HepG2 (cell line): Measurements from ENCODE around the gene ALPK1. TPM values are rescaled to one million over a fixed set of nuclear protein-coding genes. Genes with fewer than 3 reads are reported as not detected.
A peak's percentile ranks its signal among the peaks of the same experiment; 100 is the strongest.

ENCODE experiments used
- ATAC-seq: fragments of 200-7000 bp; cut with Tn5 transposase; 3 replicates; pipeline ENCODE4 v1.9.1; 2020; ENCODE audit warnings: mild to moderate bottlenecking, moderate library complexity
- BruUV-seq: library from RNA; stranded (reverse); fragments of 400-500 nt; replicated peaks from 2 replicates; lab custom pipeline; 2021; lab: Mats Ljungman, UMichigan
- CTCF ChIA-PET: fragments of 300-600 bp; formaldehyde crosslinking; extraction: SDS; loops from one replicate; lab custom pipeline; 2021; ENCODE audit warnings: low total read pairs, inconsistent platforms, low intra/inter-chr PET ratio; lab: Yijun Ruan, JAX
- POLR2A ChIA-PET: fragments of 350-600 bp; sonication (Branson Sonifier 250); formaldehyde crosslinking; loops from one replicate; lab custom pipeline; 2020; ENCODE audit warnings: antibody characterized with exemption, inconsistent platforms; lab: Yijun Ruan, JAX
- DNase-seq: peaks from one replicate; pipeline ENCODE4 v3.0.0-alpha.2; 2015; ENCODE audit warnings: low spot score
- FAIRE-seq: peaks from 3 replicates; lab custom pipeline; 2011; peaks lifted over from hg19 to GRCh38; lab: Jason Lieb, UNC
- H2AFZ ChIP-seq: one replicate; pipeline ENCODE4 v1.6.1; 2011; ENCODE audit warnings: low read length, inconsistent platforms
- H3K27ac ChIP-seq: fragments of 300-600 bp; 3 replicates; pipeline ENCODE4 v1.8.0; 2011; ENCODE audit warnings: mixed run types, mild to moderate bottlenecking, mixed read lengths, low read length, inconsistent platforms; ENCODE audit not compliant: insufficient read depth; ENCODE audit errors: extremely low read length
- H3K27me3 ChIP-seq, 2 experiments: fragments of 200-600 bp in 1 of 2; 2 replicates in 1 of 2; 3 replicates in 1 of 2; pipeline versions ENCODE4 v1.6.0 to v1.8.0; 2011; ENCODE audit warnings: low read length in 2 of 2, mild to moderate bottlenecking in 2 of 2, moderate library complexity in 2 of 2, inconsistent platforms in 1 of 2; ENCODE audit not compliant: insufficient read depth in 2 of 2, control insufficient read depth in 1 of 2
- H3K36me3 ChIP-seq, 2 experiments: fragments of 200-600 bp in 1 of 2; replicated peaks in 1 of 2; 2 replicates in 1 of 2; 3 replicates in 1 of 2; pipeline versions ENCODE4 v1.5.1 to v1.8.0; 2011; ENCODE audit warnings: low read length in 2 of 2, inconsistent platforms in 1 of 2; ENCODE audit not compliant: insufficient read depth in 2 of 2, control insufficient read depth in 1 of 2
- H3K4me1 ChIP-seq: 2 replicates; pipeline ENCODE4 v1.5.1; 2012; ENCODE audit warnings: low read length, inconsistent platforms; ENCODE audit not compliant: insufficient read depth
- H3K4me2 ChIP-seq: 2 replicates; pipeline ENCODE4 v1.6.0; 2011; ENCODE audit warnings: low read depth, low read length, inconsistent platforms
- H3K4me3 ChIP-seq, 3 experiments: fragments of 200-600 bp in 1 of 3; sonication (generic), shearing (Covaris generic) in 1 of 3; replicated peaks in 1 of 3; 2 replicates each; pipeline ENCODE4 v1.5.1; 2011 to 2016; ENCODE audit warnings: low read length in 3 of 3, inconsistent platforms in 2 of 3, low read depth in 2 of 3, mild to moderate bottlenecking in 2 of 3, control low read depth in 1 of 3, mixed read lengths in 1 of 3; ENCODE audit not compliant: insufficient read depth in 1 of 3
- H3K79me2 ChIP-seq: one replicate; pipeline ENCODE4 v1.6.1; 2011; ENCODE audit warnings: low read length, inconsistent platforms; ENCODE audit not compliant: insufficient read depth
- H3K9ac ChIP-seq: 2 replicates; pipeline ENCODE4 v1.6.0; 2011; ENCODE audit warnings: mild to moderate bottlenecking, low read depth, low read length, inconsistent platforms; ENCODE audit not compliant: insufficient read depth
- H3K9me3 ChIP-seq: 2 replicates; pipeline ENCODE4 v1.5.1; 2012; ENCODE audit warnings: mild to moderate bottlenecking, low read length
- H4K20me1 ChIP-seq: 2 replicates; pipeline ENCODE4 v1.6.0; 2011; ENCODE audit warnings: inconsistent platforms, mild to moderate bottlenecking, low read length, moderate library complexity; ENCODE audit not compliant: insufficient read depth
- CEBPG ChIP-seq: IDR thresholded peaks from 2 replicates; pipeline ENCODE4 v1.6.1; 2016
- MXD4 ChIP-seq: IDR thresholded peaks from 2 replicates; pipeline ENCODE4 v1.6.1; 2016; ENCODE audit warnings: mild to moderate bottlenecking, missing biosample characterization, missing genetic modification reagents
- NFIB ChIP-seq: sonication (generic); formaldehyde crosslinking; IDR thresholded peaks from 2 replicates; pipeline ENCODE4 v1.9.0; 2021; ENCODE audit warnings: missing genetic modification reagents, mild to moderate bottlenecking, borderline replicate concordance
- SAP130 ChIP-seq: IDR thresholded peaks from 2 replicates; pipeline ENCODE4 v1.6.1; 2016; ENCODE audit warnings: low read depth
- SMAD9 ChIP-seq: sonication (generic); formaldehyde crosslinking; IDR thresholded peaks from 2 replicates; pipeline ENCODE4 v1.5.1; 2020; ENCODE audit warnings: mild to moderate bottlenecking, missing genetic modification reagents
- SMC3 ChIP-seq: IDR thresholded peaks from 2 replicates; pipeline ENCODE4 v1.6.1; 2011; ENCODE audit warnings: low read length, improper control_type of control experiment
- ZBTB21 ChIP-seq: sonication (generic); formaldehyde crosslinking; IDR thresholded peaks from 2 replicates; pipeline ENCODE4 v1.4.0; 2020; ENCODE audit warnings: missing genetic modification reagents
- ZBTB38 ChIP-seq: sonication (generic); formaldehyde crosslinking; IDR thresholded peaks from 2 replicates; pipeline ENCODE4 v1.5.1; 2020; ENCODE audit warnings: mild to moderate bottlenecking, missing genetic modification reagents
- ZMYM4 ChIP-seq: sonication (generic); formaldehyde crosslinking; IDR thresholded peaks from 2 replicates; pipeline ENCODE4 v1.8.1; 2023; ENCODE audit warnings: mild to moderate bottlenecking, missing genetic modification reagents
- ZNF317 ChIP-seq: sonication (generic); formaldehyde crosslinking; IDR thresholded peaks from 2 replicates; pipeline ENCODE4 v1.5.0; 2020; ENCODE audit warnings: mild to moderate bottlenecking, missing genetic modification reagents
- ZNF703 ChIP-seq: sonication (generic); formaldehyde crosslinking; IDR thresholded peaks from 2 replicates; pipeline ENCODE4 v1.5.1; 2020; ENCODE audit warnings: missing genetic modification reagents, mild to moderate bottlenecking, moderate library complexity, borderline replicate concordance
- WGBS: methylation state at CpG from one replicate; pipeline ENCODE4 v1.1.6; 2017; ENCODE audit warnings: low lambda C conversion rate; 5-methylcytosine and 5-hydroxymethylcytosine counted together
- in situ Hi-C: cut with HindIII; loops from 2 replicates; pipeline ENCODE4 v1.10.0; 2017; ENCODE audit warnings: low pct_unique_long_range_greater_than_20kb; ENCODE audit not compliant: extremely low pct_ligation_motif_present
- intact Hi-C: fragments of 100-400 bp; cut with micrococcal nuclease; formaldehyde crosslinking; loops from one replicate; pipeline ENCODE4 v1.10.0; 2022; ENCODE audit not compliant: unreplicated experiment
- polyA plus RNA-seq, 8 experiments: library from polyadenylated mRNA; depleted of rRNA in 3 of 8; stranded (reverse) in 7 of 8; unstranded in 1 of 8; fragments of >200 nt; fragmentation: Illumina TruSeq in 4 of 8; extraction: Trizol in 4 of 8; gene quantifications; 2 replicates each; pipeline versions ENCODE4 v1.2.1 to v1.2.3, GENCODE V29; 2011 to 2016; ENCODE audit warnings: low read depth in 4 of 8, missing spikeins in 1 of 8, mixed read lengths in 1 of 8; ENCODE audit not compliant: insufficient read depth in 1 of 8
- total RNA-seq, 5 experiments: library from RNA; depleted of rRNA; stranded (reverse); fragments of >200 nt; fragmentation: Illumina TruSeq; extraction: Trizol; gene quantifications; 2 replicates each; pipeline ENCODE4 v1.2.3, GENCODE V29; 2016; ENCODE audit warnings: low read depth in 1 of 5
- TF ChIP-seq, protein P1 (sequence below): sonication (generic); formaldehyde crosslinking; conservative IDR thresholded peaks from 2 replicates; pipeline ENCODE4 v1.8.0; 2022; ENCODE audit warnings: mild to moderate bottlenecking, moderate library complexity, missing genetic modification reagents
- TF ChIP-seq, protein P2 (sequence below): sonication (generic); formaldehyde crosslinking; IDR thresholded peaks from 2 replicates; pipeline ENCODE4 v1.5.0; 2020; ENCODE audit warnings: missing genetic modification reagents
- TF ChIP-seq, protein P3 (sequence below): sonication (generic); formaldehyde crosslinking; IDR thresholded peaks from 2 replicates; pipeline ENCODE4 v1.9.0; 2021; ENCODE audit warnings: missing genetic modification reagents, borderline replicate concordance
- TF ChIP-seq, protein P4 (sequence below): sonication (generic); formaldehyde crosslinking; IDR thresholded peaks from 2 replicates; pipeline ENCODE4 v1.4.0; 2020; ENCODE audit warnings: missing genetic modification reagents
- TF ChIP-seq, protein P5 (sequence below): IDR thresholded peaks from 2 replicates; pipeline ENCODE4 v1.6.1; 2016; ENCODE audit warnings: low read depth

Gene ALPK1
- total and polyA plus RNA-seq, 2 of the 13 experiments (the other 11 are each of a cell fraction or from before 2014, with no cell fraction given) = 0.61 to 1.3 TPM

DNA sequence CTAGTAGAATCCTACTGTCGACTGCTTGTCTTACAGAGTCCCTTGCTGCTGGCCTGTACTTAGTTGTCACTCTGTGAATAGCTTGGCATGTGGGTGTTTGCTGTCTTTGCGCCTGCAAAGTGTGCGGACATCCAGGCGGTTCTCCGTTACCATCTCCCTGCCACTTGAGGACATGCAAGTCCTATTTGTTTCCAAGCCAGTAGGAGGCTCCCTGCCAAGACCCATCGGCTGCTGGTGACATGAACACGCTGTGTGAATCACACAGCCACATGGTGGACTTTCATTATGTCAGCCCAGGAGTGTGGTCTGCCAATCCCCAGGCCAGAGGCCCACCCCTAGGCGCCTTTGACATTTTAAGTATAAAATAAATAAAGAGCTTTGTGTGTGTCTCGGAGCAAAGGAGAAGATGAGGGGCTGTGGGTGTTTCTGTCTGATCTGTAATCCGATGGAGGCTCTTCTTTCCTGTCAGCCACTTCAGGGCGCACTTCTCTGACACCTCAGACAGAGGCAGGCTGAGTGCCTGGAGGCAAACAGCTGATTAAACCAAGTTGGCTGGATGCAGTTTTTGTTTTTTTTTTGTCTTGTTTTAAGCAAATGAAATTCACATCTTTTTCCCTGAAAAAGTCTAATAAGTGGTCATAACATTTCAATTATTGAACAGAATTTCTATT, 51.5 kb downstream of the ALPK1 start:
- H2AFZ ChIP-seq = no peak overlapping the region
- CTCF ChIA-PET = no interaction called here
- no peak overlapping the region for H3K9ac ChIP-seq
- intact Hi-C loops (loop anchor here (1.0 to 5.0 kb wide), 2 partner anchors 176 to 254 kb away; no protein-coding TSS in a partner anchor), in situ Hi-C loops (loop anchor here (25.0 kb wide), 2 partner anchors 414 to 589 kb away; no protein-coding TSS in a partner anchor)
- DNase-seq (peak; percentile 65), ATAC-seq (peak; percentile 100), FAIRE-seq (peak; percentile 70)
- no peaks in the 10 kb centered on the region for H3K79me2 ChIP-seq
- H3K9me3 ChIP-seq = no peaks in the 10 kb centered on the region
- H3K4me1 ChIP-seq = no peaks in the 10 kb centered on the region
- H3K36me3 ChIP-seq = no peaks in the 10 kb centered on the region
- no peaks in the 10 kb centered on the region for H4K20me1 ChIP-seq
- WGBS = 32% methylated on average over 11 of the region's 11 CpGs
- POLR2A ChIA-PET = no interaction called here
- BruUV-seq = no TSS peak
- no peak overlapping the region for H3K27ac ChIP-seq
- peak overlapping the region; percentile 19; the same call in 1 of the 2 replicates for H3K4me2 ChIP-seq
- no peak overlapping the region; a peak in 1 of 6 replicates for H3K4me3 ChIP-seq
- no peaks in the 10 kb centered on the region for H3K27me3 ChIP-seq
- TF ChIP-seq ZBTB38 (CRISPR knock-in tag) (no peak), CEBPG (0 out of 2 replicates have a peak, but pooled peaks have one; percentile 7), SMAD9 (CRISPR knock-in tag) (no peak), ZNF317 (CRISPR knock-in tag) (no peak), ZNF703 (no peak), SMC3 (peak; percentile 21; the same call in 1 of the 2 replicates), SAP130 (peak; percentile 60), ZMYM4 (CRISPR knock-in tag) (peak; percentile 47), NFIB (CRISPR knock-in tag) (no peak), ZBTB21 (CRISPR knock-in tag) (no peak), MXD4 (CRISPR knock-in tag) (peak; percentile 30; the same call in 1 of the 2 replicates)
- TF ChIP-seq, protein P1, sequence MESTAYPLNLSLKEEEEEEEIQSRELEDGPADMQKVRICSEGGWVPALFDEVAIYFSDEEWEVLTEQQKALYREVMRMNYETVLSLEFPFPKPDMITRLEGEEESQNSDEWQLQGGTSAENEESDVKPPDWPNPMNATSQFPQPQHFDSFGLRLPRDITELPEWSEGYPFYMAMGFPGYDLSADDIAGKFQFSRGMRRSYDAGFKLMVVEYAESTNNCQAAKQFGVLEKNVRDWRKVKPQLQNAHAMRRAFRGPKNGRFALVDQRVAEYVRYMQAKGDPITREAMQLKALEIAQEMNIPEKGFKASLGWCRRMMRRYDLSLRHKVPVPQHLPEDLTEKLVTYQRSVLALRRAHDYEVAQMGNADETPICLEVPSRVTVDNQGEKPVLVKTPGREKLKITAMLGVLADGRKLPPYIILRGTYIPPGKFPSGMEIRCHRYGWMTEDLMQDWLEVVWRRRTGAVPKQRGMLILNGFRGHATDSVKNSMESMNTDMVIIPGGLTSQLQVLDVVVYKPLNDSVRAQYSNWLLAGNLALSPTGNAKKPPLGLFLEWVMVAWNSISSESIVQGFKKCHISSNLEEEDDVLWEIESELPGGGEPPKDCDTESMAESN = peak; percentile 51; the same call in 1 of the 2 replicates
- TF ChIP-seq, protein P2, sequence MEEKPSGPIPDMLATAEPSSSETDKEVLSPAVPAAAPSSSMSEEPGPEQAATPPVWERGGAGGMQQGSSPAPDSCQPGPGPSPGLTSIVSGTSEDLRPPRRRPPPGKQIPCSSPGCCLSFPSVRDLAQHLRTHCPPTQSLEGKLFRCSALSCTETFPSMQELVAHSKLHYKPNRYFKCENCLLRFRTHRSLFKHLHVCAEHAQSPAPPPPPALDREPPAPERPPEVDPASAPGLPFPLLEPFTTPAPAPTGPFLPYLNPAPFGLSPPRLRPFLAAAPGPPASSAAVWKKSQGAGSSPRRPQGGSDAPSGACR (CRISPR knock-in tag) = no peak
- TF ChIP-seq, protein P3, sequence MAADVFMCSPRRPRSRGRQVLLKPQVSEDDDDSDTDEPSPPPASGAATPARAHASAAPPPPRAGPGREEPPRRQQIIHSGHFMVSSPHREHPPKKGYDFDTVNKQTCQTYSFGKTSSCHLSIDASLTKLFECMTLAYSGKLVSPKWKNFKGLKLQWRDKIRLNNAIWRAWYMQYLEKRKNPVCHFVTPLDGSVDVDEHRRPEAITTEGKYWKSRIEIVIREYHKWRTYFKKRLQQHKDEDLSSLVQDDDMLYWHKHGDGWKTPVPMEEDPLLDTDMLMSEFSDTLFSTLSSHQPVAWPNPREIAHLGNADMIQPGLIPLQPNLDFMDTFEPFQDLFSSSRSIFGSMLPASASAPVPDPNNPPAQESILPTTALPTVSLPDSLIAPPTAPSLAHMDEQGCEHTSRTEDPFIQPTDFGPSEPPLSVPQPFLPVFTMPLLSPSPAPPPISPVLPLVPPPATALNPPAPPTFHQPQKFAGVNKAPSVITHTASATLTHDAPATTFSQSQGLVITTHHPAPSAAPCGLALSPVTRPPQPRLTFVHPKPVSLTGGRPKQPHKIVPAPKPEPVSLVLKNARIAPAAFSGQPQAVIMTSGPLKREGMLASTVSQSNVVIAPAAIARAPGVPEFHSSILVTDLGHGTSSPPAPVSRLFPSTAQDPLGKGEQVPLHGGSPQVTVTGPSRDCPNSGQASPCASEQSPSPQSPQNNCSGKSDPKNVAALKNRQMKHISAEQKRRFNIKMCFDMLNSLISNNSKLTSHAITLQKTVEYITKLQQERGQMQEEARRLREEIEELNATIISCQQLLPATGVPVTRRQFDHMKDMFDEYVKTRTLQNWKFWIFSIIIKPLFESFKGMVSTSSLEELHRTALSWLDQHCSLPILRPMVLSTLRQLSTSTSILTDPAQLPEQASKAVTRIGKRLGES (CRISPR knock-in tag) = no peak
- TF ChIP-seq, protein P4, sequence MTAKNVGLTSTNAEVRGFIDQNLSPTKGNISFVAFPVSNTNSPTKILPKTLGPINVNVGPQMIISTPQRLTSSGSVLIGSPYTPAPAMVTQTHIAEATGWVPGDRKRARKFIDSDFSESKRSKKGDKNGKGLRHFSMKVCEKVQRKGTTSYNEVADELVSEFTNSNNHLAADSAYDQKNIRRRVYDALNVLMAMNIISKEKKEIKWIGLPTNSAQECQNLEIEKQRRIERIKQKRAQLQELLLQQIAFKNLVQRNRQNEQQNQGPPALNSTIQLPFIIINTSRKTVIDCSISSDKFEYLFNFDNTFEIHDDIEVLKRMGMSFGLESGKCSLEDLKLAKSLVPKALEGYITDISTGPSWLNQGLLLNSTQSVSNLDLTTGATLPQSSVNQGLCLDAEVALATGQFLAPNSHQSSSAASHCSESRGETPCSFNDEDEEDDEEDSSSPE (CRISPR knock-in tag) = no peak
- TF ChIP-seq, protein P5, sequence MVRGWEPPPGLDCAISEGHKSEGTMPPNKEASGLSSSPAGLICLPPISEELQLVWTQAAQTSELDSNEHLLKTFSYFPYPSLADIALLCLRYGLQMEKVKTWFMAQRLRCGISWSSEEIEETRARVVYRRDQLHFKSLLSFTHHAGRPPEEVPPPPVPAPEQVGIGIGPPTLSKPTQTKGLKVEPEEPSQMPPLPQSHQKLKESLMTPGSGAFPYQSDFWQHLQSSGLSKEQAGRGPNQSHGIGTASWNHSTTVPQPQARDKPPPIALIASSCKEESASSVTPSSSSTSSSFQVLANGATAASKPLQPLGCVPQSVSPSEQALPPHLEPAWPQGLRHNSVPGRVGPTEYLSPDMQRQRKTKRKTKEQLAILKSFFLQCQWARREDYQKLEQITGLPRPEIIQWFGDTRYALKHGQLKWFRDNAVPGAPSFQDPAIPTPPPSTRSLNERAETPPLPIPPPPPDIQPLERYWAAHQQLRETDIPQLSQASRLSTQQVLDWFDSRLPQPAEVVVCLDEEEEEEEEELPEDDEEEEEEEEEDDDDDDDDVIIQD = no peak
